RCC 7860 (cell line): Measurements from ENCODE around the gene ARL9.

ENCODE experiments used
- DNase-seq: peaks from one replicate; pipeline ENCODE4 v3.0.0-alpha.2; 2015; ENCODE audit warnings: low spot score
- FAIRE-seq: peaks from 2 replicates; lab custom pipeline; 2012; peaks lifted over from hg19 to GRCh38; lab: Jason Lieb, UNC

Gene ARL9

GRCh38 chr4:56531149-56531770, 25.7 kb downstream of the ARL9 start:
- FAIRE-seq (no peak), DNase-seq (no peak)

- FAIRE-seq (no peak), DNase-seq (no peak)
Observed at GRCh38 chr4:56531823-56532222, 26.2 kb downstream of the ARL9 start.

- no peak for DNase-seq
- FAIRE-seq: no peak
Observed at GRCh38 chr4:56532239-56532638, 26.6 kb downstream of the ARL9 start.

- DNase-seq: no peak
- no peak for FAIRE-seq
Observed at GRCh38 chr4:56535915-56536314, 30.3 kb downstream of the ARL9 start.

GRCh38 chr4:56537147-56537546, 31.6 kb downstream of the ARL9 start:
- DNase-seq (no peak), FAIRE-seq (no peak)

GRCh38 chr4:56540826-56541225, 35.2 kb downstream of the ARL9 start:
- FAIRE-seq (no peak), DNase-seq (no peak)

- FAIRE-seq (no peak), DNase-seq (peak; percentile 74)
Observed at GRCh38 chr4:56544573-56545131, 39.1 kb downstream of the ARL9 start.

GRCh38 chr4:56550642-56551041, 45.1 kb downstream of the ARL9 start:
- DNase-seq (no peak), FAIRE-seq (no peak)

- no peak for FAIRE-seq
- DNase-seq: no peak
Observed at GRCh38 chr4:56551516-56551915, 45.9 kb downstream of the ARL9 start.

- FAIRE-seq (no peak), DNase-seq (no peak)
Observed at GRCh38 chr4:56552273-56552672, 46.7 kb downstream of the ARL9 start.

GRCh38 chr4:56570041-56570440, 64.5 kb downstream of the ARL9 start:
- FAIRE-seq: no peak
- DNase-seq: no peak
